ENCODE measurements around the gene FBLIM1.
A peak's percentile ranks its signal among the peaks of the same experiment; 100 is the strongest.

Gene FBLIM1, protein sequence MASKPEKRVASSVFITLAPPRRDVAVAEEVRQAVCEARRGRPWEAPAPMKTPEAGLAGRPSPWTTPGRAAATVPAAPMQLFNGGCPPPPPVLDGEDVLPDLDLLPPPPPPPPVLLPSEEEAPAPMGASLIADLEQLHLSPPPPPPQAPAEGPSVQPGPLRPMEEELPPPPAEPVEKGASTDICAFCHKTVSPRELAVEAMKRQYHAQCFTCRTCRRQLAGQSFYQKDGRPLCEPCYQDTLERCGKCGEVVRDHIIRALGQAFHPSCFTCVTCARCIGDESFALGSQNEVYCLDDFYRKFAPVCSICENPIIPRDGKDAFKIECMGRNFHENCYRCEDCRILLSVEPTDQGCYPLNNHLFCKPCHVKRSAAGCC

DNA sequence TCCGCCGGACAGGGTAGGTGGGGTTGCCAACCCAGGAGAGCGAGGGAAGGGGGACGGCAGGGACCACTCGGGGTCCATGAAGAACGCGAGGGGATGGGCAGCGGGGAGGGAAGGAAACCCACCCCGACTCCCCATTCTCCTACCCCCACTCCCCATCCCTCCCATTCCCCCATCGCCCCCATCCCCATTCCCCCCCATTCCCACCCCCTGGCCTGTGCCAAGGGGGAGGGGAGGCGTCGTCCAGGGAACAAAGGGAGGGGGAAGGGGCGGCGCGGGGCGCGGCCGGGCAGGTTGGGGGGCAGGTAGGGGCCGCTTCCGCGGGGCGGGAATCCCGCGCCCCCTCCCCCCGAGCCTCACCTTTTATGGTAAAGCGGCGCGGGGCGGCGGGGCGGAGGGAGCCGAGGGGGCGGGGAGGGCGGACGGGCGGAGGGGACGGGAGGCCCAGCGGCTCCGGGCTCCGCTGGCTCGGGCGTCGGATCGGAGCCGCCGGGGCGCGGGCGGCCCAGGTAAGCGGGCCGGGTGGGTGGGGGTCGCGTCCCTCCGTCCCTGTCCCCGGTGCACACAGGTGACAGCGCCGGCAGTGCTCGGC is at the start of gene FBLIM1:
Gene FBLIM1, plus strand, starts transcription at position 453 of the 589 bp plus-strand sequence. CDS start 6,189 bp downstream, outside the sequence.
- DNase-seq: peak; percentile 7

DNA sequence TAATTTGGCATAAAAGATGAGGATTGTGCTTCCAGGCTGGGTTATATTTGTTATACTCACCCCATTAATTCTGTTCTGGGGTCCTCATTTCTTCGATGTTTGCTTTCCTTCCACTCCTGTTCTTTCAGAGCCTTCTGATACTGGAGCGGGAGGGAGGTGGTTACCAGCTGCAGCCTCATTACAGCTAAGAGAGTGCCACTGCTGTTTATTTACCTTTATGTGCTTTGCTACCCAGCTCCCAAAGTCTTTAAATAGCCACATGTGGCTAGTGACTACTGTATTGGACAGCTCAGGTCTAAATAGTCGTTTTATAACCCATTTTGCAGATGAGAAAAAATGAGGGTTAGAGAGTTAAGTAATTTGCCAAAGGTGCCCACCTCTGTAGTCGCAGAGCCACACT is 49.4 kb upstream of the FBLIM1 start:
- DNase-seq: no peak

DNA sequence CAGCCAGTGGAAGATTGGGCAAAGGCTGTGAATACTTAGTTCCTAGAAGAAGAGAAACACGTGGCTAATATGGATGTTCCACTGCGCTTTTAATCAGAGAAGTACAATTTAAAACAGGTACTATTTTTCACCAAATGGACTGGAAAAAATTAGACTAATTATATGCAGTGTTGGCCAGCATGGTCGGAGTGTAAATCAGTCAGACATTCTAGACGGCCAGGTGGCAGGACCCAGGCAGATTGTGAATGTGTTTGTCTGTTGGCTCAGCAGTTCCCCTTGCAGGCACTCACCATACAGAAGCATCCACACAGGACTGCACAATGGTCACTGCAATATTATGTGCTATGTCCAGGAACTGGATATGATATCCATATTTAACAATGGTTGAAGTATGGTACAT is 46.4 kb upstream of the FBLIM1 start:
- DNase-seq: no peak

DNA sequence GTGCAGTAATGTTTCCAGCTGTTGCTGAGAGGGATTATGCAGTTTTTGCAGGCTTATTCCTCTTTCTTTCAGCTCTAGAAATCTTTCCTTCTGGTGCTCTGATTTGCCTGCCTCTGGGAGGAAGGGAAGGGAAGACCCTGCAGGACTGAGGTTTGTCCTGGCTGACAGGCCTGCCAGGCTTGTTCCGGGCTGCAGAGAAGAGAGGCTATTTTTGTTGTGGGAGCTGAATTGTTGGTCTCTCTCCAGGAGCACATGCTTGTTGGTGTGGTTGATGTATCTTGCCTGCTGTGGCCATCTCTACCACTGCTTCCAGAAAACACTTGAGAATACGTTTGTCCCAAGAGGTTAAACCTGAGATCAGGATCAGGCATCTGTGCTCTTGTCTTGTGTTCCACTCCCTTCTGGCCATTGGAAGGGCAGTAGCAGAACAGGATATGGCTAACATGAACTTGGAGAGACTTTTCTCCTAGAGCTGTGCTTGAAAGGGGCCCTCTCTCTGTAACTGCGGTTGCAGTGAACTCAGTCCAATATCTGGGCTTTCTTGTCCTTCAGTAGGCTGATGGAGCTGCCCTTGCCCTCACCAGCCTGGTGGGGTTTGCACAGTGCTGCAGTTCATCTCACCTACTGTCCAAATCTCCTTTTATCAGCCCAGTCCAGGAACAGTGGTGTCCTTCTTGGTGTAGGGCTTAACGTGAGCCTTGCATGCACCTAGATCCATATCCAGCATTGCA is 44.0 kb upstream of the FBLIM1 start:
- DNase-seq: no peak

DNA sequence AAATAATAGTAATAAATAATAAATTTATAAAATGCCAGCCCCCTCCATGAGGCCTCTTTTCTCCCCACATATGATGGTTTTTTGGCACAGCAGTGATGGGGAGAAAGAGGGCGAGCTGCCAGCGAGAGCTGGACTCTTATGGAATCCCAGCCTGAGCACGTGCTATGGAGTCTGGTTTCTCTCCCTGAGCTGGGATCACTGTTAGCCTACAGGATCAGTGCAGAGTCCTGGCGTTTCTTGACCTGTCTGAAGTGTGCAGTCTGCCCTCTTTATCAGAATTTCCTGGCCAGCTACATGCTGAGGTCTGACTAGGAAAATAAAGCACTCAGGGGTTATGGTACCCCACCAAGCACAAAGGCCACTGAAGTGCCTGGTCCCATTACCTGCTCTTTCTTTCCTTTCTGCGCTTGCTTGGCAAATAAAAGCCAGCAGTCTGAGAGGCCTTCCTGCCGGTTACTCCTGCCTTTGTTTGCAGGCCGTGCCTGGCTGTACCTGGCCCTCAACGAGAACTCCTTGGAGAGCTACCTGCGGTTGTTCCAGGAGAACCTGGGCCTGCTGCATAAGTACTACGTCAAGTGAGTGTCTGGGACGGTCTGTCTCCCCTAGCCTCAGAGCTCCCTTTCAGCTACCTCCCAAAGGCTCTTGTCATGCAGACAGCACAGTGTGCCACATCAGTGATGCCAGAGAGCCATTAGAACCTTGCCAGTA is 41.0 kb upstream of the FBLIM1 start:
- DNase-seq: no peak

DNA sequence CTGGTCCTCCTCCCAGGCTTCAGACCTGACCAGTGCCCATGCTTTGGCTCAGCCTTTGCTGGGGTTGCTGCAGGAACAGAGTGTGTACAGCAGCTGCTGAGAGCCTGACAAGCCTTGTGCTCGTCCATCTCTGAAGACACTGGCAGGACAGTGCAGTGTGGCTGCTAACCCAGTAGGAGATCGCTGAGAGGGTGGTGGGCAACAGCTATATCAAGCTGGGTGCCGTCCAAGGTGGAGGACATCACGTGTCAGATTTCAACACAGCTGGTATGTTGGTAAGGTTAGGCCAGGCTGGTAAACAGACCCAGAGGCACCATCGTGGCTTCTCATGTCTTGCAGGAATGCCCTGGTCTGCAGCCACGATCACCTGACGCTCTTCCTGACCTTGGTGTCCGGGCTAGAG is 40.4 kb upstream of the FBLIM1 start:
- no peak for DNase-seq

DNA sequence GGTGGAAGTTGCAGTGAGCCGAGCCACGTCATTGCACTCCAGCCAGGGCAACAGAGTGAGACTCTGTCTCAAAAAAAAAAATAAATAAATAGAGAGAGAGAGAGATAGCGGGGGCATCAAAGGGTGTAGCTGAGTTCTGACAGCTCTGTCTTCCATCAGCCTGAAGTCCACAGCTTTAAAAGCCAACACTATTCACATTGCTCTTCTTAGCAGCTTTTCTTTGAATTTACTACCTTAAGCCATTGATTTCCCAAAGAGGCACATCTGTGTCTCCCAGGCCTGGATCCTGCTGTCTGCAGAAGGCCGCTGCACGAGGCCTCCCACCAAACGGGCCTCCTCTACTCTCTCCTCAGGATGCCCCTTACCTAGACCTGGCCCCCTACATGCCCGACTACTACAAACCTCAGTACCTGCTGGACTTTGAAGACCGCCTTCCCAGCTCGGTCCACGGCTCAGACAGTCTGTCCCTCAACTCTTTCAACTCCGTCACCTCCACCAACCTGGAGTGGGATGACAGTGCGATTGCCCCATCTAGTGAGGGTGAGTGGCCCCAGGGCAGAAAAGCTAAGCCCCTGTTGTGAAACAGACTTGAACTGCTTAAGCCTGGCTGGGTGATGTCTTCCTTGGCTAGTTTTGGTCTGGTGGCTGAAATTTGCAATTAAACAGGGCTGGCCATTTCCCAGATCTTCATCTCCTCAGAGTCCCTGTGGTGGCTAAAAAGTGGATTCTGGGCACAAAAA is 39.0 kb upstream of the FBLIM1 start:
- DNase-seq: no peak

DNA sequence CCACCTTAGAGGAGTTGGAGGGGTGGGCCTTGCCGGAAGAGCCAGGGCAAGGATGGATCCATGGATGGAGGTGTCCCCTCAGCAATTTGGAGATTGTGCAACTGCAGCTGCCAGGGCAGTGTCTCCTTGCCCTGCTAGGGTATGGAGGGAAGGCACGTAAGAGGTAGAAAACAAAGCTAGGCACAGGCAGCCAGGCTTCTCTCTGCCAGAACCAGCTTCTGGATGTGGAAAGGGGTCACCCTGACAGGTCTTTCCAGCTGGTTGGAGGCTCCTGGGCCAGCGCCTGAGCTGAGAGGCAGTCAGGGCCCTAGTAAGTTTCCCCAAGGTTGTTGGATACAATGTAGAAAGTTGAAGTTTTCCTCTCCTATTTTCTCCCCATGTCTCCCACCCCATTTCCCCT is 37.7 kb upstream of the FBLIM1 start:
- DNase-seq: no peak

DNA sequence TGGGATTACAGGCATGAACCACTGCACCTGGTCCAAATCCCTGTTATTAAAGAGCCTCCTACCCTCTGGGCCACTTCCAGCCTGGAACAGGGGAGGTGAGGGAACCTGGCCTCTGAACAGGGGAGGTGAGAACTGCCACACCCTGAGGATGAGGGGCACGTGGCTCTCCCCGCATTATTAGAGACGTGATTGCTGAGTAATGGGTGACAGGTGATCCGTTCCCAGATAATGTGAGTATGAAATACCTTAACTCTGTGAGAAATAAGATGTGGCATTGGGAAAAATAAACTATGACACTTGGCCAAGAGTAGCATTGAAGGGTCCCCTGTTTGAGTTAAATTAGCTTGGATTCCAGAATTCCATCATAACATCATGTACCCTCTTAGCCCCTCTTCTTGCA is 36.2 kb upstream of the FBLIM1 start:
- no peak for DNase-seq

DNA sequence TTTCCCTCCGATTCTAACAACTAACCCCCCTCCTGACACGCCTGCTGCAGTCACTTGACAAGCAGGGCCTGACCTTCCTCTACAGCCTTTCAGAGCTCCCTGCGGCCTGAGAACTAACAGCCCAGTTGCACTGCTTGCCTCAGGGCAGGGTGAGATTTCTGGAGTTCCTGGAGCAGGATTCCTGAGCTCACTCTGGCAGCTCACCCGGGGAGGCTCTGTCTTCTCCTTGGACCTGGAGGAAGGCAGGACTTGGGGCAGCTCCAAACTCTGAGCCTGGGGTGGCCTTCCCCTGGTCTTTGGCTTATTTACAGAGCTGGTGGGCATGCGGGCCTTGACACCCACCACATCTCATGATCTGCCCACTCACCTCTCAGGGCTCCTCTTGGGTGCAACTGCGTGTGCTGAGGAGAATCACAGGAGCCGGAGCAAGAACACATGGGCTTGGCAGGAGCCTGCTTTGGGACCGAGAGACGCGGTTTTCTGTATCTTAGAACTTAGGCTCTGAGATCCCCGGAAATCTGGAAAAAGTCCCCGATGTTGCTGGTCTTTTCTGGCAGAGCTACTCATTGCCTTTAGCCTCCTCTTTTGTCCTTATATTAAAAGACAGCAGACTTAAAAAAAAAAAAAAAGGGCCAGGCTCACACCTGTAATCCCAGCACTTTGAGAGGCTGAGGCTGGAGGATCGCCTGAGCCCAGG is 35.6 kb upstream of the FBLIM1 start:
- DNase-seq: no peak

DNA sequence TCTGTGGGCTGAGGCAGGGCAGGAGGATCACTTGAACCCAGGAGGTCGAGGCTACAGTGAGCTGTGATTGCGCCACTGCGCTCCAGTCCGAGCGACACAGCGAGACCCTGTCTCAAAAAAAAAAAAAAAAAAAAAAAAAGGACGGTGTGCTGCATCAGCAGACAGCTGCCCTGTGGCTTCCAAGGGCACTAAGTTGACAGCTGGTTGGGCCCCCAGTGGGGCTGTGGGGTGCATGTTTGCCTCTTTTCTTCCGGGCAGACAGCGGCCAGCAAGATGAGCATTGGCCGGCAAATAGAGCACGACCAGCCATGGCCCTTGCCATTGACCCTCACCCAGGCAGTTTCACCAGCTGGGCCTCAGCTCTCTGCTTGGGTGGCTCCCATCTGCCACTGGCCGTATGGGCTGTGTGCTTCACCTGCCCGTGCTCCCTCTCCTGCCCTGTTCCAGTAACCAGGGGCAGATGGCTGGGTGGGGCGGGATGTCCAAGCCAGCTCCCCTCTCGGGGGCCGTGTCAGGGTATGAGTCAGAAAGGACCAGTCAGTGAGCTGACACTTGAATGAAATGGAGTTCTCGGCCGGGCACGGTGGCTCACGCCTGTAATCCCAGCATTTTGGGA is 34.9 kb upstream of the FBLIM1 start:
- DNase-seq: no peak

DNA sequence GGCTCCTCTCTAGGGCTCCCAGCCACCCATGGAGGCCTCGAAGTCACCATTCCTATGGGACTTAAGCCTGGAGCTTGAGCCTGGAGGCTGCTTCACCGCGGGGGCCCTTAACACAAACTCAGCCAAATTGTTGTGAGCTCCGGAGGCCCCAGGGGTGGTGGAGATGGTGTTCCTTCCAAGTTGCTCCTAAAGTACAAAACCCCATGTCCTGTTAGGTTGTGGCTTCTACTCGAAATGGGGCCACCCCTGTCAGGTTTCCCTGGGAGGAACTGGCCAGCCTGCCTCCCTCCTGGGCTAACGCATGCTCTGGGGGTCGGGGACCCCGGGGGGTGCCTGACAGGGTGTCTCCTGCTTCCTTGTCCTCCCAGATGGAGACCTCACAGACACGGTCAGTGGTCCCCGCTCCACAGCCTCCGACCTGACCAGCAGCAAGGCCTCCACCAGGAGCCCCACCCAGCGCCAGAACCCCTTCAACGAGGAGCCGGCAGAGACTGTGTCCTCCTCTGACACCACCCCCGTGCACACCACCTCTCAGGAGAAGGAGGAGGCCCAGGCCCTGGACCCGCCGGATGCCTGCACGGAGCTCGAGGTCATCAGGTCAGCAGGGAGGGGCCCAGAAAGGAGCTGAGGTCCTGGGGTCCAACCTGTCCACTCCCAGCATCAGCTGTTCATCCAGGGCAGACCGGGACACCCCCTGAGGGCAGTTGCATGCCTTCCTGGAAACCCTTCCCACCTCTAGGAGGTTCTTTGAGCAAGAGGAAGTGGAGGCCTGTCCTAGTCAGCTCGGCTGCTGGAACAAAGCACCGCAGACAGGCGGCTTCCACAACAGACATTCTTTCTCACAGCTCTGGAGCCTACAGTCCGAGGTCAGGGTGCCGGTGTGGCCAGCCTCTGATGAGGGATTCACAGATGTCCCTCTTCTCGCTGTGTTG is 33.4 kb upstream of the FBLIM1 start:
- DNase-seq: no peak

DNA sequence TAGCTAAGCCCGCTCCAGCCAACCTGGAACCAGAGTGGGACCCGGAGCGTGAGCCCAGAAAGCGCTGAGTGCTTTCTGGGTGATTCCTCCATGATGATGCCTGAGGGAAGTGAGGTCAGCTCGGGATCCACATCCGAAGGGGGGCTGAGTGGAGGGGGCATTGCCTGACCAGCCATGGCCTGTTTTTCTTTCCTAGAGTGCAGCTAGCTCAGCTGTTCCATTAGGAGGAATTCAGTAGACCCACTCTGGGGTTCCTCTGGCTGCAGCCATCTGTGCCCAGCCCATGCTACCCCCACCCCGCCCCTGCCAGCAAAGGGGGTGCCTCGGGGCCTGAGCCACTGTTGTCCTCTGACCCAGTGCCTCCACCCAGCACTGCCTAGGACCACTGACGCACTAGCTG is 32.1 kb upstream of the FBLIM1 start:
- no peak for DNase-seq

DNA sequence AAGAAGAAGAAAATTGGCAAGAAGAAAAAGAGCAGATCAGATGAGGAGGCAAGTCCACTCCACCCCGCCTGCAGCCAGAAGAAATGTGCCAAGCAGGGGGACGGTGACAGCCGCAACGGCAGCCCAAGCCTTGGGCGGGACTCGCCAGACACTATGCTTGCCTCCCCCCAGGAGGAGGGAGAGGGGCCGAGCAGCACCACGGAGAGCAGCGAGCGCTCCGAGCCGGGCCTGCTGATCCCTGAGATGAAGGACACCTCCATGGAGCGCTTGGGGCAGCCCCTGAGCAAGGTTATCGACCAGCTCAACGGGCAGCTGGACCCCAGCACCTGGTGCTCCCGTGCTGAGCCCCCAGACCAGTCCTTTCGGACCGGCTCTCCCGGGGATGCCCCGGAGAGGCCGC is 31.6 kb upstream of the FBLIM1 start:
- DNase-seq: no peak

DNA sequence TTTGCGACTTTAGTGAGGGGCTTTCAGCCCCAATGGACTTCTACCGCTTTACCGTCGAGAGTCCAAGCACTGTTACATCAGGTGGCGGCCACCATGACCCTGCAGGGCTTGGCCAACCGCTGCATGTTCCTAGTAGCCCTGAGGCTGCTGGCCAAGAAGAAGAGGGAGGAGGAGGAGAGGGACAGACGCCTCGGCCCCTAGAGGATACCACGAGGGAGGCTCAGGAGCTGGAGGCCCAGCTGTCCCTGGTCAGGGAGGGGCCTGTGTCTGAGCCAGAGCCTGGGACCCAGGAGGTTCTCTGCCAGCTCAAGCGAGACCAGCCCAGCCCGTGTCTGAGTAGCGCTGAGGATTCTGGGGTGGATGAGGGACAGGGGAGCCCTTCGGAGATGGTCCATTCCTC is 31.2 kb upstream of the FBLIM1 start:
- no peak for DNase-seq

DNA sequence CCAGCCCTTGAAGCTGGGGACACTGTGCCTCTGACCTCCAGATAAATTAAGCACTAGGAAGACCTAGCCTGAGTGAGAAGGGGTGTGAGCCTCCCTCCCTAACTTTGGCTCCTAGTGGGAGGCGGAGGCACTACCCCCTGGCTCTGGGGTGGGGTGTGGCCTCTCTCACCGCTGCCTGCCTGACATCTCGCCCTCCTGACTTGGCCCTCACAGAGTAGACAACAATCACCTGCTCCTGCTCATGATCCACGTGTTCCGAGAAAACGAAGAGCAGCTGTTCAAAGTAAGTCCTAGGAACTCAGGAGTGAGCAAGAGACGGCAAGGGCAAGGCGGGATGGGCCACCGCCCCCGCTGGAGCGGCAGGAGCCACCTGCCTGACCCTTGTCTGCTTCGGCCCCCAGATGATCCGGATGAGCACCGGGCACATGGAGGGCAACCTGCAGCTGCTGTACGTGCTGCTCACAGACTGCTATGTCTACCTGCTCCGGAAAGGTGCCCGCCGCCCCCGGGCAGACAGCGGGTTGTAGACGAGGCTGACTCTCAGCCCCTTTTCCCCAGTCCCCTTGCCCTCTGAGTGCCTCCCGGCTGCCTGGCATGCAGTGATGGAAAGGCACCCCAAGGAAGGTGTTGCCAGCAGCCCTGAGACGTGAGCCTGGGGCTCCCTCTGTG is 30.6 kb upstream of the FBLIM1 start:
- no peak for DNase-seq

DNA sequence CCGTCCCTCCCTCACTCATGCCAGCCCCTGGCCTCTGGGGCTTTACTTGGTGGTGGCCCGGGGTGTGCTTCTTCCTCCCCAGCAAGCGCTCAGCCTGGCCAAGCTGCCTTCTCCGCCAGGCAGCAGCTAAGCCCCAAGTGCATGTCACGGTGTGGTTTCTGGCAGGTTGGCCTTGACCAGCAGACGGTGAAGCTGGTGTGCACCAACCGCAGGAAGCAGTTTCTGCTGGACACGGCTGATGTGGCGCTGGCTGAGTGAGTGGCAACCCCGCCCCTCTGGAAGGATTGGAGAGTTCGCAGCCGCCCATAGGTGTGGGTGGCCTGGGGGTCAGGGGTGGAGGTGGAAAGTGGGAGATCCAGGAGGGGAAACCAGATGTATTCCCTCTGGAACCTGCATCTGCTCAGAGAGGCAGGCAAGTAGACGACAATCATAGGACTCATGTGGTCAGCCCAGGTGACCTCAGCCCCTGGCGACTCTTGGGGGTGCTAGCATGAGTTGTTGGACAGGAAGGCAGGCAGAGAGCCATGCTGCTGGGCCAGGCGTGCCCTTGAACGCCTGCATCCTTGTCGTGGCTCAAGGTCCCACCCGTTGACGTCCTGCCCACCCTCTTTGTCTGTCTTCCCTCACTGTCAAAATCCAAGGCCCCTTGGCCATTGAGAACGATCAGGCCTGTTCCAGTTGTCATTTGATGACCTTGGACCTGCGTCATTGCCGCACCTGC is 29.5 kb upstream of the FBLIM1 start:
- DNase-seq: no peak

DNA sequence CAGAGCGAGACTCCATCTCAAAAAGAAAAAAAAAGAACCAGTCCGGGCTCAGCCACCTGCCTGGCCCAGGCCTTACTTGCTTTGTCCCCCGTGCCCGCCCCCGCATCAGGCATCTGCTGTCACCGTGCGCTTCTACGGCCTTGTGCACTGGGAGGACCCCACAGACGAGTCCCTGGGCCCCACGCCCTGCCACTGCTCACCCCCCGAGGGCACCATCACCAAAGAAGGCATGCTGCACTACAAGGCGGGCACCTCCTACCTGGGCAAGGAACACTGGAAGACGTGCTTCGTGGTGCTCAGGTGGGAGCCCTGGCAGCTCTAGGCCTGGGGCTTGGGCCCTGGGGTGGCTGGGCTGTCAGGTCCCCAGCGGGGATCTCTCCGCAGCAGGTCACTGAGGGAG is 28.2 kb upstream of the FBLIM1 start:
- no peak for DNase-seq

DNA sequence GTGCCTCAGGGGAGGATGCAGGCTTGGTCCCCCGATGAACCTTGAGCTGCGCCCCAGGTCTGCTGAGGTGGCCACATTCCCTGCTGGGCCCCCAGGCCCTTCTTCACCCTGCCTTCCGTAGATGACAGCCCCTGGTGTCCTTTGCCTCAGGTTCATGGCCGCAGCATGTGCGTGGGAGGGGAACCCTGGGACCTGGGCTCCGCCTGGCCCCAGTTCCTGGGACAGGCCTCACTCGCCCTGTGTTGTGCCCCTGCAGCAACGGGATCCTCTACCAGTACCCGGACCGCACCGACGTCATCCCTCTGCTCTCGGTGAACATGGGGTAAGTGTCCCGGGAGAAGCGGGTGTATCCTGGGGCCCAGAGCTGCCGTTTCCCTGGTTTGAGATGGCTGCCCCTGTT is 27.7 kb upstream of the FBLIM1 start:
- DNase-seq: no peak
